Measurements from ENCODE around the gene VGLL4.

VGLL4 gene

DNA sequence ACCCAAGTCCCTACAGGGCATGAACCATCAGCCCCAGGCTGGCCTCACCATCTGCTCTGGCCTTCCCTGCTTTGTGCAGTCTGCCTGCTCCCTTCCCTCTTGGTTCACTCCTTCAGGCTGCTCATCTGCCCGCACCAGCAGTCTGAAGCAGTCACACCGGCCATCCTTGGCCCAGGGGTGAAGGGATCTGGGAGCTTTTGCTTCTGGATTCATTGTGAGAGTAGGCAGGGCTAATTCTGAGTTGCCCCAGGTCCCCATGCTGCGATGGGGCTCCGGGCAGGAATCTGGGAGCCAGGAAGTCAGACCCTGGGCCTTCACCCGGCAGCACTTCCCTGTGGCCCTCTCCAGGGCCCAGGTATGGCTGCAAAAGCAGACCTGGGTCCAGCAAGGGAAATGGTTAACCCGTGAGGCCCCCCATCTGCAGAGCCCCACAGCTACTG lies 99.7 kb downstream of the VGLL4 start:
- Histone ChIP-seq H3K9ac (no peak overlapping the region), H3K4me2 (no peak overlapping the region), H3K27me3 (ENCODE audit: insufficient read depth, low read depth) (no peaks in the 10 kb centered on the region), H3K4me3 (IDR thresholded peaks at IDR 0.05; ENCODE audit: insufficient read depth, low read depth, low read length) (no peak overlapping the region), H3K36me3 (ENCODE audit: insufficient read depth) (no peaks in the 10 kb centered on the region), H3K79me2 (ENCODE audit: insufficient read depth, low read depth) (no peaks in the 10 kb centered on the region), H3K4me1 (ENCODE audit: low read depth, poor library complexity, severe bottlenecking) (no peaks in the 10 kb centered on the region), H3K27ac (no peak overlapping the region), H4K20me1 (ENCODE audit: insufficient read depth) (no peaks in the 10 kb centered on the region), H2AFZ (ENCODE audit: low read depth) (no peak overlapping the region)
- no peak for TF ChIP-seq CTCF (conservative IDR thresholded peaks at IDR 0.05; ENCODE audit: low read depth, low read length)

DNA sequence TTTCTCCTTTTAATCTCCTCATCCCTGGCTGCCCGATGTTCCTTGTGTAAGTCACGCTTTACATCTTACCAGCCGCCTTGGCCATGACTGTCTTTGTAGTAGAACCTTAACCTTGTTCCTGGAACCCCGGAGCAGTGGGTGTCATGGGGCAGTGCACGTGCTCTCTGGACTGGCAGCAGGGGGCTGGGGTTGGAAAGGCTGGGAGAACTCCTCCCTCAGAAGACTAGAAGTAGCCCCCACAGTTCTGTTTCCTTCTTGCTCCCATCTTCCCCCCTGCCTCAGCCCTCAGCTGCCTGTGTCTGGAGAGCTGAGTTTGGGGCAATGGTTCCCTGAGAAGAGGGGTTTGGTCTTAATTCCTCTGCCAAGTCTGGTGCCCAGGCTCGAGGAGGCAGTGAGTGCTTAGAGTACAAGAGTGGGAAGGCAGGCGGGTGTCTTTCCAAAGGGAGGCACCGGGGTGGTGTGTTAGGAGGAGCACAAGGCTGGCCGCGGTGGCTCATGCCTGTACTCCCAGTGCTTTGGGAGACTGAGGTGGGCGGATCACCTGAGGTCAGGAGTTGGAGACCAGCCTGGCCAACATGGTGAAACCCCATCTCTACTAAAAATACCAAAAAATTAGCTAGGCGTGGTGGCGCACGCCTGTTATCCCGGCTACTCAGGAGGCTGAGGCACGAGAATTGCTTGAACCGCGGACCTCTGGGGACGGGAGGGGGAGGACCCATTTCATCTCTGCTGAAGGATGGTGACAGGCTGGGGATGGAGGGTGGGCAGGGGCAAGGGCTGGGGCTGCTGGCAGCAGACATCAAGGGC lies 100.4 kb downstream of the VGLL4 start:
- no peak overlapping the region for H3K4me3 ChIP-seq (IDR thresholded peaks at IDR 0.05; ENCODE audit: insufficient read depth, low read depth, low read length)
- H3K27me3 ChIP-seq (ENCODE audit: insufficient read depth, low read depth), result no peaks in the 10 kb centered on the region
- no peaks in the 10 kb centered on the region for H4K20me1 ChIP-seq (ENCODE audit: insufficient read depth)
- no peak for TF ChIP-seq CTCF (conservative IDR thresholded peaks at IDR 0.05; ENCODE audit: low read depth, low read length)
- no peak overlapping the region for H2AFZ ChIP-seq (ENCODE audit: low read depth)
- no peaks in the 10 kb centered on the region for H3K79me2 ChIP-seq (ENCODE audit: insufficient read depth, low read depth)
- H3K36me3 ChIP-seq (ENCODE audit: insufficient read depth), result no peaks in the 10 kb centered on the region
- H3K9ac ChIP-seq, result no peak overlapping the region
- no peak overlapping the region for H3K4me2 ChIP-seq
- H3K27ac ChIP-seq, result no peak overlapping the region
- H3K4me1 ChIP-seq (ENCODE audit: low read depth, poor library complexity, severe bottlenecking), result no peaks in the 10 kb centered on the region

GRCh38 chr3:11542551-11542950 lies 101.2 kb downstream of the VGLL4 start:
- no peak overlapping the region for H3K27ac ChIP-seq
- H3K4me1 ChIP-seq (ENCODE audit: low read depth, poor library complexity, severe bottlenecking), result no peaks in the 10 kb centered on the region
- no peak for TF ChIP-seq CTCF (conservative IDR thresholded peaks at IDR 0.05; ENCODE audit: low read depth, low read length)
- no peak overlapping the region for H3K4me2 ChIP-seq
- H3K27me3 ChIP-seq (ENCODE audit: insufficient read depth, low read depth), result no peaks in the 10 kb centered on the region
- no peak overlapping the region for H3K4me3 ChIP-seq (IDR thresholded peaks at IDR 0.05; ENCODE audit: insufficient read depth, low read depth, low read length)
- no peak overlapping the region for H3K9ac ChIP-seq
- H2AFZ ChIP-seq (ENCODE audit: low read depth), result no peak overlapping the region
- H4K20me1 ChIP-seq (ENCODE audit: insufficient read depth), result no peaks in the 10 kb centered on the region
- no peaks in the 10 kb centered on the region for H3K36me3 ChIP-seq (ENCODE audit: insufficient read depth)
- no peaks in the 10 kb centered on the region for H3K79me2 ChIP-seq (ENCODE audit: insufficient read depth, low read depth)

DNA sequence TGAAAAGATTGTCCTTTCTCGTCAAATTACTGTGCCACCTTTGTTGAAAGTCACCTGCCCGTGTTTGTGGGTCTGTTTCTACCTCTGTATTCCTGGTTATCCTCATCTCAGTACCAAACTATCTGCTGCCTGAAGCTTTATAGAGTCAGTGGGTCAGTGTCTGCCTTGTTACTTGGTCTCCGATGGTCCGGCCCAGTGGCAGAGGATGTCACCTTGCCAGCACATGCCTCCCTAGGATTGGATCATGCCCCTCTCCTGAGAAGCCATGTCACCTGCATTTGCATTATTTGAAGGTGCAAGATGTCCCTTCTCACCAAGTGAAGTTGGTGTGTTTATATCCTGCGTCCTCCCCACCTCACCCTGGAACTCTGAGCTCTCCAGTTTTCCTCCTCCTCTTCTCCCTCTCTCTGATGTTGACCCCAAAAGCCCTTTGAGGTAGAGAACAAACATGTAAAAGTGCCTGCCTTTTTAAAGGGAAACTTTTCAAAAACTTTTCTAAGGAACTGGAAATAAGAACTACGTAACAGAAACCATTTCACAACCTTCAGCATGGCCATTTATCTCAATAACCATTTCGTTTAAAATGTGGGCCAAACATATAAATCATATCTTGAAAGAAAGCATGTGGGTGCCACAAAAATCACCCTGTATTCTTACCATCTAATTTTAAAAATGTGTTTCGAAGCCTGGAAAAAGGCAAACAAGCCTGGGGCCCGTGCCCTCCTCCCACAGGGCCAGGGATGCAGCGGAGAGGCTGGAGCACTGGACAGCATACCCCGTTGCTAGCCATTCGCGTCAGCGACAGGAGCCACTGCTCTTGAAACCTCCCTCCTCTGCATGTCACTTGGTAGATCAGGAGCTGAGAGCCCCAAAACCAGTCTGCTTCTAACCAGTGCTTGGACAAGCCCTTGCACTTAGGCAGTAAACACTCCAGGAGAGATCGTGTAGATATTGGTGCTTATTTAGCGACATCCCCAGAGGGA lies 102.1 kb downstream of the VGLL4 start:
- H3K4me3 ChIP-seq (IDR thresholded peaks at IDR 0.05; ENCODE audit: insufficient read depth, low read depth, low read length), result no peak overlapping the region
- no peaks in the 10 kb centered on the region for H3K4me1 ChIP-seq (ENCODE audit: low read depth, poor library complexity, severe bottlenecking)
- H3K36me3 ChIP-seq (ENCODE audit: insufficient read depth), result no peaks in the 10 kb centered on the region
- no peak overlapping the region for H3K4me2 ChIP-seq
- no peak overlapping the region for H3K9ac ChIP-seq
- H3K27me3 ChIP-seq (ENCODE audit: insufficient read depth, low read depth), result no peaks in the 10 kb centered on the region
- TF ChIP-seq CTCF (conservative IDR thresholded peaks at IDR 0.05; ENCODE audit: low read depth, low read length), result no peak
- no peaks in the 10 kb centered on the region for H4K20me1 ChIP-seq (ENCODE audit: insufficient read depth)
- H3K27ac ChIP-seq, result no peak overlapping the region
- no peak overlapping the region for H2AFZ ChIP-seq (ENCODE audit: low read depth)
- H3K79me2 ChIP-seq (ENCODE audit: insufficient read depth, low read depth), result no peaks in the 10 kb centered on the region

Data from KMS-11 (cell line).